BJ (cell line): ENCODE results near the gene STARD10. TPM values are rescaled to one million over a fixed set of nuclear protein-coding genes. Genes with fewer than 3 reads are reported as not detected.

Experiments used
- CTCF ChIA-PET: fragments of 350-600 bp; formaldehyde crosslinking; extraction: SDS; loops from one replicate; lab custom pipeline; 2021; ENCODE audit warnings: antibody characterized with exemption, inconsistent platforms; lab: Yijun Ruan, JAX
- POLR2A ChIA-PET: fragments of 300-600 bp; sonication (Branson Sonifier 250); formaldehyde crosslinking; extraction: SDS; loops from one replicate; lab custom pipeline; 2021; ENCODE audit warnings: antibody characterized with exemption; lab: Charles Lee
- DNase-seq: peaks from one replicate; pipeline ENCODE4 v3.0.0-alpha.2; 2011; ENCODE audit warnings: low read depth
- H3K27me3 ChIP-seq: 2 replicates; pipeline ENCODE4 v1.6.0; 2011; ENCODE audit warnings: low read length; ENCODE audit not compliant: control insufficient read depth, insufficient read depth
- H3K36me3 ChIP-seq: 2 replicates; pipeline ENCODE4 v1.5.1; 2011; ENCODE audit warnings: low read length; ENCODE audit not compliant: control insufficient read depth, insufficient read depth
- H3K4me3 ChIP-seq: 2 replicates; pipeline ENCODE4 v1.5.1; 2011; ENCODE audit warnings: low read depth, mild to moderate bottlenecking, control low read depth, low read length
- polyA plus RNA-seq: library from polyadenylated mRNA; depleted of rRNA; stranded (reverse); fragments of >200 nt; gene quantifications from 2 replicates; pipeline ENCODE4 v1.2.3, GENCODE V29; 2011
- TF ChIP-seq, protein P1 (sequence below): IDR thresholded peaks from 2 replicates; pipeline ENCODE4 v1.5.1; 2011; ENCODE audit warnings: low read depth, mild to moderate bottlenecking, control low read depth, inconsistent platforms, low read length, moderate library complexity; ENCODE audit not compliant: insufficient read depth

Gene STARD10
- polyA plus RNA-seq, 1 experiment, result 37.1 TPM

DNA sequence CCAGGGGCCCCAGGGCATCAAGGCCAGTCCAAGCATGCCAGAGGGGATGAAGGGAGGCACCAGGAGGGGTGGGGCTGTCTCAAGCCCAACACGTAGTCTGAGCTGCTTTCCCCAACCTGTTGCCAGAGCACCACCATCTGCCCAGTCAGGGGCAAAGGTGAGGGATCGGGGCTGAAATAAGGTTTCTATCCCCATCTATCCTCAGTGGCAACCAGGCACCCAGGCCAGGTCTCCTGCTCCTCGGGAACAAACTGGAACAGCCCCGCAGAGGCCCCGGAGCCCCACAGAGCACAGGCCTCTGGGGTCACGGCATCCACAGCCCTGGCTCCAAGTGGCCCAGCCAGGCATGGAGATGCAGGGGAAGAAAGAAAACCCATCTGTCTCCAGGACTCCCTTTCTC is 19.3 kb downstream of the STARD10 start:
- TF ChIP-seq, protein P1, sequence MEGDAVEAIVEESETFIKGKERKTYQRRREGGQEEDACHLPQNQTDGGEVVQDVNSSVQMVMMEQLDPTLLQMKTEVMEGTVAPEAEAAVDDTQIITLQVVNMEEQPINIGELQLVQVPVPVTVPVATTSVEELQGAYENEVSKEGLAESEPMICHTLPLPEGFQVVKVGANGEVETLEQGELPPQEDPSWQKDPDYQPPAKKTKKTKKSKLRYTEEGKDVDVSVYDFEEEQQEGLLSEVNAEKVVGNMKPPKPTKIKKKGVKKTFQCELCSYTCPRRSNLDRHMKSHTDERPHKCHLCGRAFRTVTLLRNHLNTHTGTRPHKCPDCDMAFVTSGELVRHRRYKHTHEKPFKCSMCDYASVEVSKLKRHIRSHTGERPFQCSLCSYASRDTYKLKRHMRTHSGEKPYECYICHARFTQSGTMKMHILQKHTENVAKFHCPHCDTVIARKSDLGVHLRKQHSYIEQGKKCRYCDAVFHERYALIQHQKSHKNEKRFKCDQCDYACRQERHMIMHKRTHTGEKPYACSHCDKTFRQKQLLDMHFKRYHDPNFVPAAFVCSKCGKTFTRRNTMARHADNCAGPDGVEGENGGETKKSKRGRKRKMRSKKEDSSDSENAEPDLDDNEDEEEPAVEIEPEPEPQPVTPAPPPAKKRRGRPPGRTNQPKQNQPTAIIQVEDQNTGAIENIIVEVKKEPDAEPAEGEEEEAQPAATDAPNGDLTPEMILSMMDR, result no peak
- ChIA-PET POLR2A (no interaction called here), CTCF (interaction anchor here (1.2 kb wide), 1 partner anchor 18 kb away, joined by 5 read pairs; no protein-coding TSS in a partner anchor)

DNA sequence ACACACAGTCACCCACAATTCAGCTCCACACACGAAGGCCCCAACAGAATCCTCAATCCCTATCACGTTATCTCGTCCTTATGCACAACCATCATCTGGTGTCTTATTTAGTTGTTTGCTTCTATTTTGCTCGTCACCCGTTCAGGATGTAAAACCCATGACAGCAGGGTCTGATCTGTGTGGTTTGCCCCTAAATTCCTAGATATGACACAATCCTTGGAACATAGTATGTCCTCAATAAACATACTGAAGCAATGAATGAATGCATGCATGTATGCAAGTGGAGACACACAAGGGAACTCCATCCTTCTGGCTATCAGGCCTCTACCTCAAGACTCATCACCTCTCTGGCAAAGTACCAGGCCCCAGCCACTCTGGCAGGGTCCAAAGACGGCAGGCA is 20.2 kb downstream of the STARD10 start:
- DNase-seq, result no peak
- TF ChIP-seq, protein P1, result no peak
- no peak overlapping the region for H3K4me3 ChIP-seq
- no peaks in the 10 kb centered on the region for H3K36me3 ChIP-seq
- ChIA-PET CTCF (interaction anchor here (0.8 to 4.9 kb wide), 3 partner anchors 9 to 49 kb away, joined by 3 to 26 read pairs (median 3); partner anchors contain the start of gene STARD10), POLR2A (no interaction called here)
- no peaks in the 10 kb centered on the region for H3K27me3 ChIP-seq

More for the DNA sequence above, 19.3 kb downstream of the STARD10 start:
- Histone ChIP-seq H3K27me3 (no peaks in the 10 kb centered on the region), H3K4me3 (no peak overlapping the region), H3K36me3 (no peaks in the 10 kb centered on the region; the same call in 1 of the 2 replicates)
- no peak for DNase-seq

DNA sequence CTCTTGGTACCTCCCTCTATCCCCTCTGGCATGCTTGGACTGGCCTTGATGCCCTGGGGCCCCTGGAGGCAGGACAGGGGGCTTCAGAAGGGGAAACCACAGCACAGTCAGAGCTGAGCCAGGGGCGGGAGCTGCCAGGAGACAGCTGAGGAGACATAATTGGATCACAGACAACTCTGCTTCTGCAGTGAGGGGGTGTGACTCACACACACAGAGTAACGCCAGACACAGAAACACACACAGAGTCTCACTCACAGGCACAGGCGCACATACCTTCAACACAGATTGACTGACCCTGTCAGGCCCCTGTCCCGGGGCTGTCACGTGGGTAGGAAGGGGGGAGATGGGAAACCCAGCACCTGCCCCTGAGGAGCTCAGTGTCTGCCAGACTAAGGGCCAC is 20.6 kb downstream of the STARD10 start:
- ChIA-PET POLR2A (no interaction called here), CTCF (interaction anchor here (0.8 to 4.9 kb wide), 3 partner anchors 9 to 48 kb away, joined by 3 to 26 read pairs (median 3); partner anchors contain the start of gene STARD10)
- TF ChIP-seq, protein P1, result no peak
- Histone ChIP-seq H3K4me3 (no peak overlapping the region), H3K36me3 (no peaks in the 10 kb centered on the region), H3K27me3 (no peaks in the 10 kb centered on the region)
- DNase-seq, result no peak

DNA sequence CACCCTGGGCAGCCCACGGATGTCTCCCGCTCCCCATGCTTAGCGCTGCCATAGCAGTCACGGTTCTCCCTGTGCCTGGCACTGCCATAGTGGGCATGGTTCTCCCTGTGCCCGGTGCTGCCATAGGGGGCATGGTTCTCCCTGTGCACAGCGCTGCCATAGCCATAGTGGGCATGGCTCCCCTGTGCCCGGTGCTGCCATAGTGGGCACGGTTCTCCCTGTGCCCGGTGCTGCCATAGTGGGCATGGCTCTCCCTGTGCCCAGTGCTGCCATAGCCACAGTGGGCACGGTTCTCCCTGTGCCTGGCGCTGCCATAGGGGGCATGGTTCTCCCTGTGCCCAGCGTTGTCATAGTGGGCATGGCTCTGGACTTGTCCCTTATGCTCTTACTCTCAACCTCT is 21.8 kb downstream of the STARD10 start:
- DNase-seq, result no peak
- ChIA-PET POLR2A (no interaction called here), CTCF (interaction anchor here (1.2 to 4.9 kb wide), 3 partner anchors 21 to 406 kb away, joined by 3 to 26 read pairs (median 4); partner anchors contain the start of gene STARD10)
- no peak overlapping the region for H3K4me3 ChIP-seq
- TF ChIP-seq, protein P1, result no peak
- H3K36me3 ChIP-seq, result no peaks in the 10 kb centered on the region
- H3K27me3 ChIP-seq, result no peaks in the 10 kb centered on the region

DNA sequence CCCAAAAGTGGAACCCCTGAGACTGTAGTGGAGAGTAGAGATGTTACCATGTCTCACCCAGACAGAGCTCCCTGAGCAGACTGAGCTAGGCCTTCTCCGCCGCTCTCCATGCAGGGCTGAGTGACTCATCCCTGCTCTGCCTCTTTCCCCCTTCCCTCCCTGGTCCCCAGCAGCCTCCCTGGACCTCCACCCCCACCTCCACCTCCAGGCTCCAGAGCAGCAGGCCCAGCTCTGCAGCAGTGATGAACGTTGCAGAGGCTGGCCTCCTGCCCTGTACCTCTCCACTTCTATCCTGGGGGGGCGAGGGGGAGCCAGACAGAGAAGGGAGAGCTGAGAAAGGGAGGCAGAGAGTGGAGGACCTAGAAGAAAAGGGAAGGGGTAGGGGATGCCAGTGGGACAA is 22.3 kb downstream of the STARD10 start:
- no peaks in the 10 kb centered on the region for H3K27me3 ChIP-seq
- POLR2A ChIA-PET, result no interaction called here
- H3K4me3 ChIP-seq, result no peak overlapping the region
- TF ChIP-seq, protein P1, result no peak
- no peaks in the 10 kb centered on the region for H3K36me3 ChIP-seq
- no peak for DNase-seq
- CTCF ChIA-PET, result interaction anchor here (1.0 to 4.9 kb wide), 6 partner anchors 10 to 406 kb away, joined by 3 to 26 read pairs (median 3); partner anchors contain the start of gene STARD10
